Measurements from ENCODE around the gene ITPR1. TPM values are rescaled to one million over a fixed set of nuclear protein-coding genes. Genes with fewer than 3 reads are reported as not detected.

ITPR1 gene
- polyA plus RNA-seq, 1 of the 3 experiments (the other 2 are of a cell fraction), result 5.9 TPM

GRCh38 chr3:4643904-4644547, 150.9 kb downstream of the ITPR1 start:
- 93% methylated on average over 6 of the region's 9 CpGs for WGBS (ENCODE audit: low lambda C conversion rate)
- Histone ChIP-seq H3K4me2 (no peak overlapping the region), H3K27ac (ENCODE audit: low read depth in 2 of 2, low read length in 1 of 2) (no peak overlapping the region), H3F3A (replicated peaks; ENCODE audit: insufficient read depth) (no peaks in the 10 kb centered on the region), H3K4me3 (ENCODE audit: low read depth in 2 of 2, low read length in 1 of 2) (no peak overlapping the region), H3K36me3 (replicated peaks in 1 of 2; ENCODE audit: control insufficient read depth in 1 of 2, insufficient read depth in 2 of 2, low read length in 1 of 2) (peaks cover 0 to 31% of the 10 kb centered on the region in 2 experiments), H3K9me3 (no peaks in the 10 kb centered on the region), H2AFZ (ENCODE audit: low read depth) (no peak overlapping the region), H3K79me2 (ENCODE audit: insufficient read depth) (no peaks in the 10 kb centered on the region), H3K9me2 (no peaks in the 10 kb centered on the region), H4K20me1 (ENCODE audit: insufficient read depth) (no peaks in the 10 kb centered on the region), H3K9ac (no peak overlapping the region), H3K4me1 (ENCODE audit: control insufficient read depth in 1 of 2, insufficient read depth in 2 of 2, low read depth in 1 of 2, low read length in 1 of 2) (no peaks in the 10 kb centered on the region), H3K27me3 (ENCODE audit: insufficient read depth) (no peaks in the 10 kb centered on the region)
- ChIA-PET CTCF (interaction anchor here (0.9 to 1.9 kb wide), 2 partner anchors 286 to 293 kb away, joined by 3 to 8 read pairs; no protein-coding TSS in a partner anchor), POLR2A (no interaction called here)
- no peak for DNase-seq
- TF ChIP-seq CTCF (IDR thresholded peaks at IDR 0.05) (no peak), RXRA (IDR thresholded peaks at IDR 0.05; ENCODE audit: borderline replicate concordance, low read depth) (no peak), MEF2A (IDR thresholded peaks at IDR 0.05; ENCODE audit: borderline replicate concordance, low read depth) (no peak), RAD21 (IDR thresholded peaks at IDR 0.05; ENCODE audit: low read length) (no peak), PBX3 (IDR thresholded peaks at IDR 0.05) (no peak), SMC3 (IDR thresholded peaks at IDR 0.05; ENCODE audit: low read depth, low read length) (no peak), RFX5 (IDR thresholded peaks at IDR 0.05; ENCODE audit: low read length) (no peak), MXI1 (IDR thresholded peaks at IDR 0.05; ENCODE audit: low read depth, low read length) (no peak), NFIC (IDR thresholded peaks at IDR 0.05; ENCODE audit: borderline replicate concordance) (no peak), IRF3 (IDR thresholded peaks at IDR 0.05; ENCODE audit: low read depth, low read length) (no peak)

GRCh38 chr3:4644951-4645350, 151.8 kb downstream of the ITPR1 start:
- Histone ChIP-seq H3K4me1 (ENCODE audit: control insufficient read depth in 1 of 2, insufficient read depth in 2 of 2, low read depth in 1 of 2, low read length in 1 of 2) (no peaks in the 10 kb centered on the region), H4K20me1 (ENCODE audit: insufficient read depth) (no peaks in the 10 kb centered on the region), H3K4me2 (no peak overlapping the region), H3F3A (replicated peaks; ENCODE audit: insufficient read depth) (no peaks in the 10 kb centered on the region), H3K27me3 (ENCODE audit: insufficient read depth) (no peaks in the 10 kb centered on the region), H2AFZ (ENCODE audit: low read depth) (no peak overlapping the region), H3K79me2 (ENCODE audit: insufficient read depth) (no peaks in the 10 kb centered on the region), H3K4me3 (ENCODE audit: low read depth in 2 of 2, low read length in 1 of 2) (no peak overlapping the region), H3K9me2 (no peaks in the 10 kb centered on the region), H3K27ac (ENCODE audit: low read depth in 2 of 2, low read length in 1 of 2) (no peak overlapping the region), H3K36me3 (replicated peaks in 1 of 2; ENCODE audit: control insufficient read depth in 1 of 2, insufficient read depth in 2 of 2, low read length in 1 of 2) (peaks cover 0 to 30% of the 10 kb centered on the region in 2 experiments), H3K9ac (no peak overlapping the region), H3K9me3 (no peaks in the 10 kb centered on the region)
- WGBS (ENCODE audit: low lambda C conversion rate), result 92% methylated on average over 3 of the region's 3 CpGs
- ChIA-PET POLR2A (no interaction called here), CTCF (interaction anchor here (0.9 kb wide), 1 partner anchor 287 kb away, joined by 3 read pairs; no protein-coding TSS in a partner anchor)
- DNase-seq, result no peak
- no peak for TF ChIP-seq RAD21 (IDR thresholded peaks at IDR 0.05; ENCODE audit: low read length)
- TF ChIP-seq ZBTB33 (IDR thresholded peaks at IDR 0.05; ENCODE audit: borderline replicate concordance, low read depth), result no peak
- no peak for TF ChIP-seq SIN3A (IDR thresholded peaks at IDR 0.05; ENCODE audit: borderline replicate concordance, low read depth, low read length)
- no peak for TF ChIP-seq CTCF (IDR thresholded peaks at IDR 0.05)
- no peak for TF ChIP-seq JUND (IDR thresholded peaks at IDR 0.05)
- TF ChIP-seq USF2 (IDR thresholded peaks at IDR 0.05; ENCODE audit: borderline replicate concordance, low read depth, low read length), result no peak
- TF ChIP-seq YY1 (IDR thresholded peaks at IDR 0.05; ENCODE audit: low read depth), result no peak
- no peak for TF ChIP-seq TCF12 (IDR thresholded peaks at IDR 0.05)
- TF ChIP-seq EP300 (IDR thresholded peaks at IDR 0.05; ENCODE audit: borderline replicate concordance in 1 of 2, low read depth in 1 of 2, low read length in 1 of 2), result no peak
- no peak for TF ChIP-seq MXI1 (IDR thresholded peaks at IDR 0.05; ENCODE audit: low read depth, low read length)
- no peak for TF ChIP-seq CHD2 (IDR thresholded peaks at IDR 0.05; ENCODE audit: low read length, partially characterized antibody)

Data from SK-N-SH (cell line).